Large intestine (tissue), 3 donors: ENCODE data around the gene TBPL1. TPM values are rescaled to one million over a fixed set of nuclear protein-coding genes. Genes with fewer than 3 reads are reported as not detected.

Experiments used
- DNase-seq, 2 donors: peaks; one replicate each; pipeline versions ENCODE4 v3.0.0 to v3.0.0-alpha.2; 2013
- H3K27ac ChIP-seq: one replicate; pipeline ENCODE4 v1.5.1; 2013; ENCODE audit warnings: low read length
- H3K27me3 ChIP-seq: 2 replicates; pipeline ENCODE4 v1.6.1; 2013; ENCODE audit warnings: low read length; ENCODE audit not compliant: control insufficient read depth, insufficient read depth
- H3K36me3 ChIP-seq: 2 replicates; pipeline ENCODE4 v1.6.1; 2013; ENCODE audit warnings: low read length; ENCODE audit not compliant: control insufficient read depth, insufficient read depth
- H3K4me1 ChIP-seq: one replicate; pipeline ENCODE4 v1.6.1; 2013; ENCODE audit warnings: low read length; ENCODE audit not compliant: control insufficient read depth, insufficient read depth
- H3K4me3 ChIP-seq: one replicate; pipeline ENCODE4 v1.5.1; 2013; ENCODE audit warnings: low read length
- H3K9me3 ChIP-seq: one replicate; pipeline ENCODE4 v1.6.1; 2013; ENCODE audit warnings: mild to moderate bottlenecking, low read depth, low read length, moderate library complexity; ENCODE audit not compliant: control insufficient read depth
- WGBS: methylation state at CpG from one replicate; pipeline ENCODE4 v1.1.5; 2013; ENCODE audit warnings: low lambda C conversion rate; ENCODE audit not compliant: insufficient coverage; 5-methylcytosine and 5-hydroxymethylcytosine counted together
- polyA plus RNA-seq: library from polyadenylated mRNA; unstranded; fragments of 120-200 nt; gene quantifications from one replicate; pipeline ENCODE4 v1.2.1, GENCODE V29; 2013

TBPL1 gene
- polyA plus RNA-seq, 1 donor: 27.4 TPM

DNA sequence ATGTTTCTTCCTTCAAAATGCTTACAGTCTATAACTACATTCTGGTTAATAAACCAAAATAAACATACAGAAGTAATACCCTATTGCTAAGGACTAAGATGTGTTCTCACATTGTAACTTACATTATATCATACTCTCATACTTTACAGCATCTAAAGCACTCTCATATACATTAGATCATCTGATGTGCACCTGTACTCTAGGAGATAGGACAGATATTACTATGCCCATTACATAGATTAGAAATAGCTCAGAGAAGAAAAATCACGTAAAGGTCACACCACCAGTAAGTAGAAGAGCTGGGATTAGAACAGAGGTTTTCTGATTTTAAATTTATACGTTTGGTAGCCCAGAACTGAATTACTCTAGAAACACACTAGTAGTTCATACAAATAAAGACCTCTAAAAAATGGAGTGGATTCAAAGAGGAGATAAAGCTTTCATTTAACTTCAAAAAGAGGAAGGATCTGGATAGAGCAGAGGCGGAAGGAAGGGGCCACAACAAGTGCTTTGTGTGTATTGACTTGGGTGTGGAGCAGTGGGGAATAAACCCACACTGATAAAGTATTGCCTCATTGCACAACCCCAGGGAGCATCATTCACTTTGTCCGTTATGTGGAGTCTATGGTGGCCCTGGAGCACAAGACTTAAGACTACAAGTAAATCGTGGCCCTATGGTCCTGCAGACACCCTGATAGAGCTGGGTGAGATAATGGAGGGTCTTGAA, 68.5 kb downstream of the TBPL1 start:
- 93% methylated on average over 2 of the region's 5 CpGs for WGBS
- peaks cover 6% of the 10 kb centered on the region for H3K4me1 ChIP-seq
- H3K36me3 ChIP-seq: no peaks in the 10 kb centered on the region
- no peaks in the 10 kb centered on the region for H3K9me3 ChIP-seq
- H3K4me3 ChIP-seq: no peak overlapping the region
- DNase-seq: no peak
- H3K27me3 ChIP-seq: no peaks in the 10 kb centered on the region
- no peak overlapping the region for H3K27ac ChIP-seq

DNA sequence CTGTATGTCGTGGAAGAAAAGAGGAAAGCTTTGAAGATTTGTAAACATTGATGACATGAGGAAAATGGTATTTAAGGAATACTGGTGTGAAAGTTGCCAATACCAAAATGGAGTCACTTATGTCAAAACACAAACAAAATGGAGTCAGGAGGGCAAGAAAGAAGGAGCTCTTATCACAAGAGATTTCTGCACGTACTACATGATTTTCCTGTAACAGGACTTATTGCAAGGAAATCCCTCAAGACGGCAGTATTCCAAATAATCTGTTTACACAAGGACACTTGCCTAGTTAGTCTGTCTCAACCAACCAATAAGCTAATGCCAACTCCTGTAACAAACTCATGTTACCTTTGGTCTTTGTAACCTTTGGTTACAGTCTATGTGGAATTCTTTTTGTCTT, 69.6 kb downstream of the TBPL1 start:
- DNase-seq: no peak
- Histone ChIP-seq H3K36me3 (no peaks in the 10 kb centered on the region), H3K4me3 (no peak overlapping the region), H3K27me3 (no peaks in the 10 kb centered on the region), H3K27ac (no peak overlapping the region), H3K9me3 (no peaks in the 10 kb centered on the region), H3K4me1 (peaks cover 6% of the 10 kb centered on the region)
- 49% methylated on average over 2 of the region's 3 CpGs for WGBS

DNA sequence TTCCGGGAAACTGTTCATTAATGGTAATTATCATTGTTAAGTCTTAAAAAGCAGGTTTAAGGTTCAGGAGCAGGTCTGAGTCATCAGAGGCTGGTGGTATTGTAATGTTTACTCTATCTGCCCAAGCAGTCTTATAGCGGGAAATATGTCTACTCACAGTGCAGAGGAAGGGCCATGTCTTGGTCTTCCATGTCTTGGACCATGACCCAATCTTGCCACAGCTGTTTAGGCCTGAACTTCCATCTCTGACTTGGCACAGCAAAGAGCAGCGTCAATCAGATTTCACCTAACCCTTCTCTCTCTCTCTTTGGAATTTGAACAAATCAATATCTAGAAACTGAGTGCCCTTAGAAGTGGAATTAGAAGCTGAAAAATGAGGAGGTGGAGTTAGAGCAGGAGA, 73.6 kb downstream of the TBPL1 start:
- no peaks in the 10 kb centered on the region for H3K27me3 ChIP-seq
- H3K4me3 ChIP-seq: no peak overlapping the region
- no CpG with 5 or more reads among the region's 3 CpGs for WGBS
- DNase-seq: peak; percentile 38 to 76
- H3K36me3 ChIP-seq: no peaks in the 10 kb centered on the region
- H3K4me1 ChIP-seq: no peaks in the 10 kb centered on the region
- H3K9me3 ChIP-seq: no peaks in the 10 kb centered on the region
- H3K27ac ChIP-seq: no peak overlapping the region

DNA sequence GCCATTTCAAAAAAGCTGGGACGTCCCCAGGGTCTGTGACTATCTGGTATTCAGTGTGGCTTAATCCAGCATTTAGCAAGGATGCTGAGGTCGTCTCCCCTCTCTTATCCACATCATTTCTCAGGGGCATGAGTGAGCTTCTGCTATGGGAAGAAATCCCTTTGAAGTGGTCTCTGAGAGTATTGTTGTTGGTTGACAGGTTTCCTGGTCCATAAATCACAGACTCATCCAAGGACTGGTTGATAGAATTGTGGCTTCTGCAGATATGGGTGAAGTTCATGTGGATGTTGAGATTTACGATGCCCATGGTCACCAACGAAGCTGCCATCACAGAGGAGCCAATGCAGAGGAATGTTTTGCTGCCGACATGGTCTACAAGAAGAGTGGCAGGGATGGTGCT, 75.4 kb downstream of the TBPL1 start:
- no peak overlapping the region for H3K4me3 ChIP-seq
- no peaks in the 10 kb centered on the region for H3K9me3 ChIP-seq
- DNase-seq: no peak
- no peaks in the 10 kb centered on the region for H3K36me3 ChIP-seq
- no peak overlapping the region for H3K27ac ChIP-seq
- H3K27me3 ChIP-seq: no peaks in the 10 kb centered on the region
- H3K4me1 ChIP-seq: no peaks in the 10 kb centered on the region
- WGBS: no CpG with 5 or more reads among the region's 5 CpGs

DNA sequence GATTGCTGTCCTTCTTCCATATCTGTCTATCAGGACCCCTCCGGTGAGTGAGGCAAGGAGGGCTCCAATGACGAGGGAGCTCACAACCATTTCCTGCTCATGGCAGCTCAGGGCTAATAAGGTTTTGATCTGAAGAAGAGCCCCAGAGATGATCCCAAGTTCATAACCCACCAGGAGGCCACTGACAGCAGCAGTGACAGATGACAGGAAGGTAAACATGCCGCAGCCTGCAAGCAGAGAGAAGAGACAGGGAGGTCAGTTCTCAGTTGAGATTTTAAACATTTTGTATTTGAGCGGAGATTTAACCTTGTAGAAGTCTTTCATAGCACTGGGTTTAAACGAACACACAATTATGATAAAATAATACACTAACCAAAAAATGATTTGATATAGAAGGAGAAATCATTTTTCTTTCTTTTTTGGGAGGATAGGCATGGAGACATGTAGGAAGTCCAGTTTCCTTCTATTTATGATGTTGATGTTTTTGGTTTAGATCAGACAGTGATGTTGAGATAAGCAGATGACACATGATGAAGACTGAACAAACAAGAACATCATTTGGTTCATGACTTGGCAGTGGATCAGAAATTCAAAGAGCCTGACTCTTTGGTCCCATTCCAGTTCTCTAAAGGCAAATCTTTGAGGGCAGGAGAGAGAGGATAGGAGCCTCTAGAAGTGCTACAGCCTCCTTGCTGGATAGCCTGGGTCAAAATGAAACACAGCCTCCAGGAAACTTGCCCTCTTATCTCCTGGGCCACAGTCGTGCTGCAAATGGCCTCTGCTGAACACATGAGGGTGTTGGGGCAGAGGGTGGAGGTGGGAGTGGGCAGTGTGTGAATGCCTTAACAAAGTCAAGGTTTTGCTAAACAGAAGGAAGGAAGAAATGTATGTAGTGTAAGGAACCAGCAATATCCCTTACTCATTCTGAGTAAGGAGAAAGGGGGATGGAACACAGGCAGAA, 76.8 kb downstream of the TBPL1 start:
- no peak for DNase-seq
- Histone ChIP-seq H3K9me3 (no peaks in the 10 kb centered on the region), H3K36me3 (no peaks in the 10 kb centered on the region), H3K27me3 (no peaks in the 10 kb centered on the region), H3K4me1 (no peaks in the 10 kb centered on the region), H3K4me3 (no peak overlapping the region), H3K27ac (no peak overlapping the region)
- no CpG with 5 or more reads among the region's 6 CpGs for WGBS

DNA sequence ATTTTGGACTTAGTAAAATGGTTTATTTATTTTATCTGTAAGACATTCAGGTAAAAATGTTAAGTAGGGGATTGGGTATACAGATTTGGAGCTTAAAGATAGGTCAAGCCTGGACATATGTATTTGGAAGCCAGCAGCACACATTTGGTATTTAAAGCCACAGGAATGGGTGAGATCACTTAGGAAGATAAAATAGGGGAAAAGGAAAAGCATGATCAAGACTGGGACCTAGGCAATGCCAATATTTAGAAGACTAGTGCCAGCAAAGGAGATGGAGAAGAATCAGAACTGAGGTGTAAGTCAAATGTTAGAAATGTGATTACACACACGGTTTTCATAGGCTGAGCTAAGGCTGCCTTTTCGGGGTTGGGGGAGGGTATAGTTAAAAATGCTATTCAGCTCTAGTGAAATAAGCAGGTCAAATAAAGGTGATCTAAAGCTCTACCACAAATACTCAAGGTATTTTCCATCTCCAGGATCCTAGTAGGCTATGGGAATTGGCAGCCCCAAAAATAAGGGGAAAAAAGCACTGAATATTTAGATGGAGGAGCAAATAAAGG, 78.8 kb downstream of the TBPL1 start:
- no peak for DNase-seq
- no peak overlapping the region for H3K27ac ChIP-seq
- WGBS: no CpG with 5 or more reads among the region's 2 CpGs
- no peaks in the 10 kb centered on the region for H3K4me1 ChIP-seq
- no peaks in the 10 kb centered on the region for H3K36me3 ChIP-seq
- no peaks in the 10 kb centered on the region for H3K27me3 ChIP-seq
- H3K4me3 ChIP-seq: no peak overlapping the region
- H3K9me3 ChIP-seq: no peaks in the 10 kb centered on the region

DNA sequence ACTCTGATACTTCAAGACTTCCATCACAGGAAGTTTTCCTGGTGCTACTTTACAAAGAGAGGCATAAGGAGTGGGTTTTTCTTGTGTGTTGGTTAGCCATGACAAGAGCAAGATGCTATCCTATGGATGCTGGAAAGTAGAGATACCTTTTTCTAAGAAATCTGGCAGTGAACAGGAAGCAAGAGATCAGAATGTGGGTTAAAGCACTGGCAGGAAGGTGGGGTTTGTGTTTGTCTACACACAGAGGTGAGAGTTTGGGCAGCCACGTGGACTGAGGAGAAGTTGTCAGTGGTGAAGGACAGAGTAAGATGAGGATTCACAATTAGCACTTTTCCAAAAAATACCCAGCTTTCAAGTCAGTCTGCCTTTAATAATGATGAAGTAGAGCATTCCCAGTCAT, 81.5 kb downstream of the TBPL1 start:
- Histone ChIP-seq H3K27ac (no peak overlapping the region), H3K9me3 (no peaks in the 10 kb centered on the region), H3K4me3 (no peak overlapping the region), H3K4me1 (peaks cover 3% of the 10 kb centered on the region), H3K27me3 (no peaks in the 10 kb centered on the region), H3K36me3 (no peaks in the 10 kb centered on the region)
- WGBS: no CpG with 5 or more reads among the region's 1 CpG
- DNase-seq: no peak

DNA sequence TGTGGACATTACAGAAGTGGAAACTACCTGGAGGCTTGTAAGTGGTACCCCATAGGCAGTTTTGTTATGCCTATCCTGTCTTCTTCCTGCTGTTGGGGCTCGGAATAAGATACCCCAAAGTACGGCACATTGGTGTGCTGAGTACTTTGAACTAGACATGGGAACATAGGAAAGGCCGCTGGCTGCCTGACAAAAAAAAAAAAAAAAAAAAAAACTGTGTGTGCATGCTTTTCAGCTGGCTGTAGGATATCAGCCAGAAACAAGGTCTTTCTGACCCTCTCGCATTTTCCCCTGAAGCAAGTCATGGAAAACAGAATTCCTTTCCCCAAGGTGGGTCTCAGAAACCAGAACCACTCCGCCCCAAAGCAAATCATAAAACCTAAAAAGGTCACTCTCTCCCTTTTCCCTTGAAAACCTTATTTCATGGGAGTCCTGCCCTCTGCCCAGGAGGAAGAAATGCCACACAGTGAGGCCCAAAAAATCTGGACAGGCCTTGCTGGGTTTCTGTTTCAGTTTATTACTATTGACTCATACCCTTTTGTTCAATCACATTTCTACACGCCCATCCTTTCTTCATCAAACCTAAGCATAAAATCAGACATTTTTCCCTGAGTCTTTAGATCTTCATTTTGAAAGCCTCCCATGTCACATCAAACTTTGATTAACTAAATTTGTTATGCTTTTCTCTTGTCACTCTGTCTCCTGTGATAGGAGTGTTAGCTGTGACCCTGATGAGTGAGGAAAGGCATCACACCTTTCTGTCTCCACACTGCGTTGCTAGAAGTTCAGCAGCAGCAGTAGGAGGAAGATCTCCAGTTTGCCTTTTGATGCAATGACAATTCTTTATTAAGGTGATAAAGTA, 82.2 kb downstream of the TBPL1 start:
- H3K27ac ChIP-seq: no peak overlapping the region
- peaks cover 3% of the 10 kb centered on the region for H3K4me1 ChIP-seq
- no peaks in the 10 kb centered on the region for H3K36me3 ChIP-seq
- no peaks in the 10 kb centered on the region for H3K27me3 ChIP-seq
- WGBS: 67% methylated on average over 1 of the region's 7 CpGs
- no peak overlapping the region for H3K4me3 ChIP-seq
- H3K9me3 ChIP-seq: no peaks in the 10 kb centered on the region
- no peak for DNase-seq

DNA sequence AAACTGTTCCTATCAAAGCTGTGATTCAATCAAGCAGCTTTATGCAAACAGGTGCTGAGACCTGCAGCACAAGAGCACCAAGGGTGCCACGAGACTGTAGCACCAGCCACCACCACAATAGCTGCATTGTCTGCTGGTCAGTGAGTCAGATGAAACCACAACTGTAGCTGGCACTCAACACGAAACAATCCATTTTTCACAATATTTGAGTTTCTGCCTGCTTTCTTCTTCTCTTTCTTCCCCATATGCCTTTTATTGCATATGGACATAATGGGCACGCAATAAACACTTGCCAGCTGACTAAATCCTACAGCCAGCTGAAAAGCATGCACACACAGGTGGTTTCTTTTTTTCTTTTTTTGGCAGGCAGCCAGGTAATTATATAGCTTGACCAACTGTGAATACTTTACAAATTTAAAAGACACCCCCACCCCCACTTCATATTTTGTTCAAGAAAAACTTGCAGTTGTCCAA, 82.8 kb downstream of the TBPL1 start:
- Histone ChIP-seq H3K36me3 (no peaks in the 10 kb centered on the region), H3K9me3 (no peaks in the 10 kb centered on the region), H3K27ac (no peak overlapping the region), H3K27me3 (no peaks in the 10 kb centered on the region), H3K4me3 (no peak overlapping the region), H3K4me1 (peaks cover 3% of the 10 kb centered on the region)
- 50% methylated on average over 1 of the region's 3 CpGs for WGBS
- DNase-seq: peak in 1 of 2 donors; percentile 37

DNA sequence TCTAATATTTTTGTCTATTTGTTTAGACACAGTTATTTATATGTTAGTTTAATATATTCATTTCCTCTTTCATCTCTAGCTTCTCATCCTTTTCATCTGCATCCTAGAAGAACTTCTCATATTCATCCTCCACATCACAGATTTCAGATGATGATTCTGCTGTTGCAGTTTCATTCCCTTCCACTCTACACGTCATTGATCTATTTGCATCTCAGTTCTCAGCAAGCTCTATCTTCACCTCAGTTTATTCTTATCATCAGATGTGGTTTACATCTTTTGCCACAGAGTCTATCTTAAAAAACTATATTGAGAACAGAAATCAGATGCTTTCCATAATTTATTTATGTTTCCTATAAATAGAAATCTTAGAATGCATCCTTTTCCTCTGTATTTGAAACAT, 86.1 kb downstream of the TBPL1 start:
- H3K36me3 ChIP-seq: no peaks in the 10 kb centered on the region
- H3K27me3 ChIP-seq: no peaks in the 10 kb centered on the region
- no peak overlapping the region for H3K27ac ChIP-seq
- WGBS: no CpG with 5 or more reads among the region's 1 CpG
- DNase-seq: no peak
- H3K4me1 ChIP-seq: peaks cover 3% of the 10 kb centered on the region
- no peak overlapping the region for H3K4me3 ChIP-seq
- peaks cover 8% of the 10 kb centered on the region for H3K9me3 ChIP-seq
